IPS DF 6.9 (cell line): ENCODE measurements around the gene RPS6KA2.

Source experiments
- DNase-seq: peaks from one replicate; pipeline ENCODE4 v3.0.0-alpha.2; 2013; ENCODE audit warnings: low read depth, low spot score
- H3K27ac ChIP-seq: one replicate; pipeline ENCODE4 v1.5.1; 2013; ENCODE audit warnings: low read length, control low read depth
- H3K27me3 ChIP-seq: 2 replicates; pipeline ENCODE4 v1.6.1; 2013; ENCODE audit warnings: mild to moderate bottlenecking, low read length; ENCODE audit not compliant: control insufficient read depth, insufficient read depth
- H3K36me3 ChIP-seq: 2 replicates; pipeline ENCODE4 v1.6.1; 2013; ENCODE audit warnings: low read length; ENCODE audit not compliant: control insufficient read depth, insufficient read depth
- H3K4me1 ChIP-seq: 2 replicates; pipeline ENCODE4 v1.6.1; 2013; ENCODE audit warnings: low read length; ENCODE audit not compliant: control insufficient read depth, insufficient read depth
- H3K4me3 ChIP-seq: 2 replicates; pipeline ENCODE4 v1.5.1; 2013; ENCODE audit warnings: mild to moderate bottlenecking, low read length
- H3K9me3 ChIP-seq: 2 replicates; pipeline ENCODE4 v1.6.1; 2013; ENCODE audit warnings: low read length, inconsistent platforms; ENCODE audit not compliant: control insufficient read depth, insufficient read depth
- WGBS: extraction: QIAGEN DNeasy Blood & Tissue Kit; methylation state at CpG from one replicate; pipeline ENCODE4 v1.1.7; 2013; ENCODE audit warnings: mixed read lengths, missing lambda C conversion rate; ENCODE audit not compliant: insufficient read length, insufficient coverage; 5-methylcytosine and 5-hydroxymethylcytosine counted together

Gene RPS6KA2

DNA sequence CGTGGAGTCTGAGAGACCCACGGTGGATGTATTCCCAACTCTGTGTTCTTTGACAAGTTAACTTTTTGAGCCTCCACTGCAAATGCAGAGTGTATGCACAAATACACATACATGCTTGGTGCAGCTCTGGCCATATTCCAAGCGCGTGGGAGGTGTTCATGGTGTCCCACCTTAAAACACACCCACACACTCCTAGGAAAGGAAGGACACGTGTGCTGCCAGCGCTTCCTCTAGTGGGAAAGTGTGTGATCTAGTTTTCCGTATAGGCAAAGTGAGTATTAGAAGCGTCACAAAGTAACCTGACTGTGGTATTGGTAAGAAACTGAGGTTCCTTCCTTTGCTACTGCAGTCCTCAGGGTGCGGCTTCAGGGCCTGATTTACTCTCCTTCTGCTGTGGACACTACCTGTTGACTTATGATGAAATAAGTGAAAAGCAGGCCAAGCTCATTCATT is 208.3 kb downstream of the RPS6KA2 start:
- Histone ChIP-seq H3K9me3 (no peaks in the 10 kb centered on the region), H3K36me3 (0 out of 2 replicates have a peak, but pooled peaks cover 2% of the 10 kb centered on the region), H3K4me3 (no peak overlapping the region), H3K4me1 (no peaks in the 10 kb centered on the region), H3K27me3 (no peaks in the 10 kb centered on the region), H3K27ac (no peak overlapping the region)
- no peak for DNase-seq
- WGBS: no CpG with 5 or more reads among the region's 9 CpGs

GRCh38 chr6:166417285-166417691 is 209.8 kb downstream of the RPS6KA2 start:
- Histone ChIP-seq H3K36me3 (peaks cover 2% of the 10 kb centered on the region; the same call in 1 of the 2 replicates), H3K4me3 (no peak overlapping the region), H3K27ac (no peak overlapping the region), H3K27me3 (no peaks in the 10 kb centered on the region), H3K4me1 (no peaks in the 10 kb centered on the region), H3K9me3 (no peaks in the 10 kb centered on the region)
- WGBS: no CpG with 5 or more reads among the region's 6 CpGs
- no peak for DNase-seq

DNA sequence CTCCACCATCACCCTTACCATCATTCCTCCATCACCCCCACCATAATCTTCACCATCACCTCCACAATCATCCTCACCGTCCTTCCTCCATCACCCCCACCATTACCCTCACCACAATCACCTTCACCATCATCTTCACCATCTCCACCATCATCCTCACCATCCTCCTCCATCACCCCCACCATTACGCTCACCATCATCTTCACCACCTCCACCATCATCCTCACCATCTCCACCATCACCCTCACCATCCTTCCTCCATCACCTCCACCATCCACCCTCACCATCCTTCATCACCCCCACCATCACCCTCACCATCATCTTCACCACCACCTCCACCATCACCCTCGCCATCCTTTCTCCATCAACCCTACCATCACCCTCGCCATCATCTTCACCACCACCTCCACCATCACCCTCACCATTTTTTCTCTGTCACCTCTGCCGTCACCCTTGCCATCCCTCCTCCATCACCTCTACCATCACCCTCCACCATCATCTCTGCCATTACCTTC is 211.2 kb downstream of the RPS6KA2 start:
- Histone ChIP-seq H3K4me3 (no peak overlapping the region), H3K27ac (no peak overlapping the region), H3K9me3 (no peaks in the 10 kb centered on the region), H3K27me3 (no peaks in the 10 kb centered on the region), H3K36me3 (peaks cover 2% of the 10 kb centered on the region; the same call in 1 of the 2 replicates), H3K4me1 (no peaks in the 10 kb centered on the region)
- 100% methylated on average over 5 of the region's 5 CpGs for WGBS
- no peak for DNase-seq

GRCh38 chr6:166415306-166415705 is 211.7 kb downstream of the RPS6KA2 start:
- no peaks in the 10 kb centered on the region for H3K9me3 ChIP-seq
- no peak for DNase-seq
- H3K27me3 ChIP-seq: no peaks in the 10 kb centered on the region
- H3K4me1 ChIP-seq: no peaks in the 10 kb centered on the region
- WGBS: no CpG with 5 or more reads among the region's 5 CpGs
- H3K4me3 ChIP-seq: no peak overlapping the region
- no peak overlapping the region for H3K27ac ChIP-seq
- peaks cover 2% of the 10 kb centered on the region; the same call in 1 of the 2 replicates for H3K36me3 ChIP-seq

DNA sequence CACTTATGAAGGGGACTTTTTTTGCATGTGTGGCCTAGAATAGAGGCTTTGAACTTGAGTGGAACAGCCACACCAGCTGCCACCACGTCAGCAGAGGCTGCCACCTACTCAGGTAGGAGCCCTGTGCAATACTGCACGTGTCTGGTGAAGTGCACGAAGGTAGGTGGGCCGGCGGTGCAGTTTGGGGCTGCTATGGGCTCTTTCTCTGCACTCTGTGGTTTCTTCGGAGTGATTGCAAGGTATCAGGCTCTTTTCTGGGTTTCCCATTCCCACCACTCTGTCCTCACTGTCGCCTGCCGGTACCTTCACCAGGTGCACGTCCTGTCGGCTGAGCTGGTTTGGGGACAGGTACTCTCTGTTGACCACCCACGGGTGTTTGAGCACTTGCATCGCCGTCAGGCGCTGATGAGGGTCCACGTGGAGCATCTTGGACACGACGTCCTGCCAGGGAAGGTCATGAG is 213.5 kb downstream of the RPS6KA2 start:
- no peak for DNase-seq
- Histone ChIP-seq H3K4me1 (no peaks in the 10 kb centered on the region), H3K4me3 (no peak overlapping the region), H3K27ac (no peak overlapping the region), H3K27me3 (no peaks in the 10 kb centered on the region), H3K9me3 (no peaks in the 10 kb centered on the region), H3K36me3 (peaks cover 2% of the 10 kb centered on the region; the same call in 1 of the 2 replicates)
- WGBS: no CpG with 5 or more reads among the region's 17 CpGs

DNA sequence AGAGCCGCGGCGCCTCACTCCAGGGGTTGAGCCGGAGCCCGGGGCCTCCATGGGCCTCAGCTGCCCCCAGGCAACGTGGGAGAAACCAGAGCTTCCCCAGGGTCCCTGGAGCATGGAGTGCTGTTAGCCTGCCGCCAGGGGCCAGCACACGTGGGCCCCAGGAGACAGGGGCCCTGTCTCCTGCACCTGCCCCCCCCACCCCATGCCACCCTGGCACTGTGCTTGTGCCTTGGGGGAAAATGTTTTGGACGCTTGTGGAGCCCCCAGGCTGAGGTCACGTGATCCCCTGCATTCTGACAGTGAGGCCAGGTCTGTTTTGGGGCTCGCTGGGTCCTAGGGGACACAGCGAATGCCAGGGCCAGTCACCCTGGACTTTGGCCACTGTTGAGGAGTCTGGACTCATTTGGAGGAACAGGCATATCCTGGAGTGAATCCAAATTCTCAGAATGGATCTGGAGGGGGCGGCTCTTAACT is 214.1 kb downstream of the RPS6KA2 start:
- no peak overlapping the region for H3K27ac ChIP-seq
- H3K9me3 ChIP-seq: no peaks in the 10 kb centered on the region
- no peaks in the 10 kb centered on the region for H3K27me3 ChIP-seq
- WGBS: no CpG with 5 or more reads among the region's 13 CpGs
- no peaks in the 10 kb centered on the region for H3K4me1 ChIP-seq
- DNase-seq: no peak
- H3K36me3 ChIP-seq: peaks cover 2% of the 10 kb centered on the region; the same call in 1 of the 2 replicates
- no peak overlapping the region for H3K4me3 ChIP-seq

DNA sequence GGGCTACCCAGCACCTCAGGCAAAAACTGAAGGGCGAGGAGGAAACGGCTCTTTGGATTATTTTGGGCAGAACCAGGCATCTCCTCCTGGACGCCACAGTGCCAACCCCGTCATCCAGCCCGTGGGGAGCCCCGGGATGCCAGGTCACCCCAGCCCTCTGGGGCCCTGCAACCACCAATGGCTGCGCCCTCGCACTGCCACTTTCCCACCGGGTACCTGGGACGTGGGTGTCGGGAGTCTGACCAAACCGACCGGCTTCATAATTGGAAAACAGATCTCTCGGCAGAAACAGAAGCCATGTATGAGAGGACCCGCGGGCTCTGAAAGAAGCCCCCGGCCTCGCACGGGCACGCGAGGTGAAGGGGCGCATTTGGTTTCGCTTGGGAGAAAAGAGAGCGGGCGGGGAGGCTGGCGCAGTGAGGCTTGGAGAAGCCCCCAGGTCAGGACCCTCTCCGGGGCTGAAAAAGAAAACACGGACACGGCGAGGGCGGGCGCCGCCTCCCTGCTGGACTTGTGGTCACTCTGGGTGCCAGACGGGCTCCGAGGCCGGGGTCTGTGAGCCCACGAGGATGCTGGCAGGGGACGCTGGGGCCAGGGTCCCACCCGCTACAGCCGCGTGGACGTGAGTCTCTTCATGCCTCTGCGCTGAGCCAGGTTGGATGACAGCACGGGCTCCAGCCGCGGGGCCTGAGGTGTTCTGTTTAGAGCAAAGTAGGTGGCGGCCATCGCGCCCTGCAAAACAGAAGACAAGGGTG is 214.7 kb downstream of the RPS6KA2 start:
- DNase-seq: no peak
- H3K27me3 ChIP-seq: no peaks in the 10 kb centered on the region
- peaks cover 1% of the 10 kb centered on the region; the same call in 1 of the 2 replicates for H3K36me3 ChIP-seq
- no CpG with 5 or more reads among the region's 49 CpGs for WGBS
- H3K27ac ChIP-seq: no peak overlapping the region
- no peak overlapping the region for H3K4me3 ChIP-seq
- no peaks in the 10 kb centered on the region for H3K9me3 ChIP-seq
- H3K4me1 ChIP-seq: no peaks in the 10 kb centered on the region

- no peaks in the 10 kb centered on the region for H3K4me1 ChIP-seq
- H3K27me3 ChIP-seq: no peaks in the 10 kb centered on the region
- H3K27ac ChIP-seq: no peak overlapping the region
- WGBS: no CpG with 5 or more reads among the region's 12 CpGs
- no peak for DNase-seq
- H3K4me3 ChIP-seq: no peak overlapping the region
- H3K9me3 ChIP-seq: no peaks in the 10 kb centered on the region
- H3K36me3 ChIP-seq: no peaks in the 10 kb centered on the region; the same call in 1 of the 2 replicates
Measured at GRCh38 chr6:166411721-166412151, 215.3 kb downstream of the RPS6KA2 start.

GRCh38 chr6:166411271-166411670 is 215.8 kb downstream of the RPS6KA2 start:
- Histone ChIP-seq H3K4me3 (no peak overlapping the region), H3K4me1 (no peaks in the 10 kb centered on the region), H3K36me3 (no peaks in the 10 kb centered on the region; the same call in 1 of the 2 replicates), H3K27ac (no peak overlapping the region), H3K9me3 (no peaks in the 10 kb centered on the region), H3K27me3 (no peaks in the 10 kb centered on the region)
- no CpG with 5 or more reads among the region's 15 CpGs for WGBS
- DNase-seq: no peak

GRCh38 chr6:166410426-166410935 is 216.6 kb downstream of the RPS6KA2 start:
- H3K27ac ChIP-seq: no peak overlapping the region
- no peaks in the 10 kb centered on the region for H3K4me1 ChIP-seq
- H3K4me3 ChIP-seq: no peak overlapping the region
- no peaks in the 10 kb centered on the region for H3K27me3 ChIP-seq
- H3K36me3 ChIP-seq: no peaks in the 10 kb centered on the region; the same call in 1 of the 2 replicates
- no CpG with 5 or more reads among the region's 10 CpGs for WGBS
- H3K9me3 ChIP-seq: no peaks in the 10 kb centered on the region
- DNase-seq: no peak
